ENCODE results near the gene SWI5. TPM values are rescaled to one million over a fixed set of nuclear protein-coding genes. Genes with fewer than 3 reads are reported as not detected.

The SWI5 gene
- total and polyA plus RNA-seq, 9 of the 15 experiments (the other 6 are each of a cell fraction or from before 2014, with no cell fraction given), result 62.8 to 133 (median 95.9) TPM

- no peak for TF ChIP-seq RBFOX2 (IDR thresholded peaks at IDR 0.05; ENCODE audit: low read depth, low read length)
- TF ChIP-seq TEAD1 (CRISPR knock-in tag; IDR thresholded peaks at IDR 0.05), result peak in 1 of 2 experiments; percentile 40; a peak in 1 of 4 replicates
- TF ChIP-seq BHLHE40 (IDR thresholded peaks at IDR 0.05; ENCODE audit: low read length), result peak; percentile 33; the same call in 1 of the 2 replicates
- peak; percentile 39; the same call in 1 of the 2 replicates for TF ChIP-seq ZNF586 (CRISPR knock-in tag; conservative IDR thresholded peaks at IDR 0.05)
- TF ChIP-seq, protein P1, sequence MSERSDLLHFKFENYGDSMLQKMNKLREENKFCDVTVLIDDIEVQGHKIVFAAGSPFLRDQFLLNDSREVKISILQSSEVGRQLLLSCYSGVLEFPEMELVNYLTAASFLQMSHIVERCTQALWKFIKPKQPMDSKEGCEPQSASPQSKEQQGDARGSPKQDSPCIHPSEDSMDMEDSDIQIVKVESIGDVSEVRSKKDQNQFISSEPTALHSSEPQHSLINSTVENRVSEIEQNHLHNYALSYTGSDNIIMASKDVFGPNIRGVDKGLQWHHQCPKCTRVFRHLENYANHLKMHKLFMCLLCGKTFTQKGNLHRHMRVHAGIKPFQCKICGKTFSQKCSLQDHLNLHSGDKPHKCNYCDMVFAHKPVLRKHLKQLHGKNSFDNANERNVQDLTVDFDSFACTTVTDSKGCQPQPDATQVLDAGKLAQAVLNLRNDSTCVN (CRISPR knock-in tag; IDR thresholded peaks at IDR 0.05), result 0 out of 2 replicates have a peak, but pooled peaks have one; percentile 42
- no peak for TF ChIP-seq ZZZ3 (IDR thresholded peaks at IDR 0.05)
- TF ChIP-seq, protein P2, sequence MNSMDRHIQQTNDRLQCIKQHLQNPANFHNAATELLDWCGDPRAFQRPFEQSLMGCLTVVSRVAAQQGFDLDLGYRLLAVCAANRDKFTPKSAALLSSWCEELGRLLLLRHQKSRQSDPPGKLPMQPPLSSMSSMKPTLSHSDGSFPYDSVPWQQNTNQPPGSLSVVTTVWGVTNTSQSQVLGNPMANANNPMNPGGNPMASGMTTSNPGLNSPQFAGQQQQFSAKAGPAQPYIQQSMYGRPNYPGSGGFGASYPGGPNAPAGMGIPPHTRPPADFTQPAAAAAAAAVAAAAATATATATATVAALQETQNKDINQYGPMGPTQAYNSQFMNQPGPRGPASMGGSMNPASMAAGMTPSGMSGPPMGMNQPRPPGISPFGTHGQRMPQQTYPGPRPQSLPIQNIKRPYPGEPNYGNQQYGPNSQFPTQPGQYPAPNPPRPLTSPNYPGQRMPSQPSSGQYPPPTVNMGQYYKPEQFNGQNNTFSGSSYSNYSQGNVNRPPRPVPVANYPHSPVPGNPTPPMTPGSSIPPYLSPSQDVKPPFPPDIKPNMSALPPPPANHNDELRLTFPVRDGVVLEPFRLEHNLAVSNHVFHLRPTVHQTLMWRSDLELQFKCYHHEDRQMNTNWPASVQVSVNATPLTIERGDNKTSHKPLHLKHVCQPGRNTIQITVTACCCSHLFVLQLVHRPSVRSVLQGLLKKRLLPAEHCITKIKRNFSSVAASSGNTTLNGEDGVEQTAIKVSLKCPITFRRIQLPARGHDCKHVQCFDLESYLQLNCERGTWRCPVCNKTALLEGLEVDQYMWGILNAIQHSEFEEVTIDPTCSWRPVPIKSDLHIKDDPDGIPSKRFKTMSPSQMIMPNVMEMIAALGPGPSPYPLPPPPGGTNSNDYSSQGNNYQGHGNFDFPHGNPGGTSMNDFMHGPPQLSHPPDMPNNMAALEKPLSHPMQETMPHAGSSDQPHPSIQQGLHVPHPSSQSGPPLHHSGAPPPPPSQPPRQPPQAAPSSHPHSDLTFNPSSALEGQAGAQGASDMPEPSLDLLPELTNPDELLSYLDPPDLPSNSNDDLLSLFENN (IDR thresholded peaks at IDR 0.05; ENCODE audit: low read depth in 2 of 2, low read length in 2 of 2), result 0 out of 4 replicates have a peak, but pooled peaks of 1 of the 2 experiments have one; percentile 53
- 0 out of 2 replicates have a peak, but pooled peaks have one; percentile 7 for TF ChIP-seq JUNB (CRISPR knock-in tag; conservative IDR thresholded peaks at IDR 0.05)
- TF ChIP-seq HCFC1 (IDR thresholded peaks at IDR 0.05; ENCODE audit: low read depth, low read length), result peak; percentile 45
- peak; percentile 26; the same call in 1 of the 2 replicates for TF ChIP-seq KLF1 (tag; IDR thresholded peaks at IDR 0.05)
- TF ChIP-seq RFX5 (IDR thresholded peaks at IDR 0.05; ENCODE audit: low read depth, low read length), result 0 out of 2 replicates have a peak, but pooled peaks have one; percentile 22
- peak; percentile 55 for TF ChIP-seq JUND (IDR thresholded peaks at IDR 0.05; ENCODE audit: borderline replicate concordance, low read depth, low read length)
- TF ChIP-seq JUND (tag; IDR thresholded peaks at IDR 0.05; ENCODE audit: borderline replicate concordance, low read depth, low read length), result no peak; the same call in 2 of the 3 replicates
- TF ChIP-seq MAFK (IDR thresholded peaks at IDR 0.05; ENCODE audit: low read length), result 0 out of 2 replicates have a peak, but pooled peaks have one; percentile 1
- TF ChIP-seq HBP1 (CRISPR knock-in tag; IDR thresholded peaks at IDR 0.05), result 0 out of 2 replicates have a peak, but pooled peaks have one; percentile 7
- peak; percentile 93 for TF ChIP-seq WHSC1 (IDR thresholded peaks at IDR 0.05; ENCODE audit: low read length)
- peak in 1 of 2 experiments; percentile 61; a peak in 1 of 4 replicates for TF ChIP-seq ETV6 (IDR thresholded peaks at IDR 0.05; ENCODE audit: borderline replicate concordance in 1 of 2, low read depth in 2 of 2, low read length in 1 of 2)
- no peak for TF ChIP-seq ETV6 (CRISPR knock-in tag; IDR thresholded peaks at IDR 0.05; ENCODE audit: borderline replicate concordance)
- TF ChIP-seq OTX1 (CRISPR knock-in tag; IDR thresholded peaks at IDR 0.05), result 0 out of 2 replicates have a peak, but pooled peaks have one; percentile 9
- peak; percentile 45 to 64; a peak in 3 of 4 replicates for TF ChIP-seq NRF1 (conservative IDR thresholded peaks at IDR 0.05 in 1 of 2, IDR thresholded peaks at IDR 0.05 in 1 of 2)
- peak; percentile 17; the same call in 1 of the 2 replicates for TF ChIP-seq ZNF583 (CRISPR knock-in tag; IDR thresholded peaks at IDR 0.05)
- TF ChIP-seq ARID2 (IDR thresholded peaks at IDR 0.05), result no peak
Observed at GRCh38 chr9:128254855-128255759, 21.0 kb upstream of the SWI5 start (continued).
